ENCODE data around the gene SLC38A2.

The SLC38A2 gene

GRCh38 chr12:46365951-46366379 is 6.6 kb downstream of the SLC38A2 start:
- no peak overlapping the region for H3K4me2 ChIP-seq (ENCODE audit: low read depth, low read length, poor library complexity, severe bottlenecking)
- H3K4me3 ChIP-seq (ENCODE audit: insufficient read depth, low read length, poor library complexity, severe bottlenecking), result no peak overlapping the region
- H3K9me2 ChIP-seq (replicated peaks; ENCODE audit: insufficient read depth, low read length), result no peaks in the 10 kb centered on the region
- H3K9ac ChIP-seq (ENCODE audit: low read length), result no peak overlapping the region
- H3F3A ChIP-seq (ENCODE audit: insufficient read depth), result peaks cover 11% of the 10 kb centered on the region
- no peaks in the 10 kb centered on the region for H3K27me3 ChIP-seq (ENCODE audit: low read length)
- H3K36me3 ChIP-seq (ENCODE audit: low read length), result peaks cover 74% of the 10 kb centered on the region
- no peaks in the 10 kb centered on the region for H3K79me2 ChIP-seq (ENCODE audit: insufficient read depth, low read length)
- no peak overlapping the region for H3K27ac ChIP-seq (ENCODE audit: low read depth, low read length)
- H3K9me3 ChIP-seq (ENCODE audit: insufficient read depth, low read length), result no peaks in the 10 kb centered on the region
- TF ChIP-seq EZH2phosphoT487 (conservative IDR thresholded peaks at IDR 0.05; ENCODE audit: low read length) (no peak), CTCF (IDR thresholded peaks at IDR 0.05; ENCODE audit: insufficient read depth, low read length, poor library complexity, severe bottlenecking) (no peak)
- H2AFZ ChIP-seq (ENCODE audit: low read depth, low read length, severe bottlenecking), result no peak overlapping the region
- H4K20me1 ChIP-seq (ENCODE audit: low read depth, low read length), result peaks cover 9% of the 10 kb centered on the region

- H3K4me2 ChIP-seq (ENCODE audit: low read depth, low read length, poor library complexity, severe bottlenecking), result no peak overlapping the region
Observed at GRCh38 chr12:46364777-46365580, 7.6 kb downstream of the SLC38A2 start.

GRCh38 chr12:46364300-46364696 is 8.3 kb downstream of the SLC38A2 start:
- Histone ChIP-seq H3K79me2 (ENCODE audit: insufficient read depth, low read length) (no peaks in the 10 kb centered on the region), H4K20me1 (ENCODE audit: low read depth, low read length) (no peaks in the 10 kb centered on the region; the same call in 1 of the 2 replicates), H3K9me3 (ENCODE audit: insufficient read depth, low read length) (no peaks in the 10 kb centered on the region), H3K9me2 (replicated peaks; ENCODE audit: insufficient read depth, low read length) (no peaks in the 10 kb centered on the region), H3F3A (ENCODE audit: insufficient read depth) (peaks cover 4% of the 10 kb centered on the region), H3K4me3 (ENCODE audit: insufficient read depth, low read length, poor library complexity, severe bottlenecking) (no peak overlapping the region), H3K27me3 (ENCODE audit: low read length) (no peaks in the 10 kb centered on the region), H2AFZ (ENCODE audit: low read depth, low read length, severe bottlenecking) (no peak overlapping the region), H3K36me3 (ENCODE audit: low read length) (peaks cover 74% of the 10 kb centered on the region), H3K9ac (ENCODE audit: low read length) (no peak overlapping the region), H3K4me2 (ENCODE audit: low read depth, low read length, poor library complexity, severe bottlenecking) (no peak overlapping the region), H3K27ac (ENCODE audit: low read depth, low read length) (no peak overlapping the region)
- TF ChIP-seq EZH2phosphoT487 (conservative IDR thresholded peaks at IDR 0.05; ENCODE audit: low read length) (no peak), CTCF (IDR thresholded peaks at IDR 0.05; ENCODE audit: insufficient read depth, low read length, poor library complexity, severe bottlenecking) (no peak)

More at GRCh38 chr12:46364777-46365580, 7.6 kb downstream of the SLC38A2 start:
- TF ChIP-seq EZH2phosphoT487 (conservative IDR thresholded peaks at IDR 0.05; ENCODE audit: low read length) (no peak), CTCF (IDR thresholded peaks at IDR 0.05; ENCODE audit: insufficient read depth, low read length, poor library complexity, severe bottlenecking) (no peak)
- Histone ChIP-seq H4K20me1 (ENCODE audit: low read depth, low read length) (no peaks in the 10 kb centered on the region; the same call in 1 of the 2 replicates), H3K9me2 (replicated peaks; ENCODE audit: insufficient read depth, low read length) (no peaks in the 10 kb centered on the region), H3K36me3 (ENCODE audit: low read length) (peaks cover 74% of the 10 kb centered on the region), H3K9me3 (ENCODE audit: insufficient read depth, low read length) (no peaks in the 10 kb centered on the region), H3K9ac (ENCODE audit: low read length) (no peak overlapping the region), H3F3A (ENCODE audit: insufficient read depth) (peaks cover 4% of the 10 kb centered on the region), H2AFZ (ENCODE audit: low read depth, low read length, severe bottlenecking) (no peak overlapping the region), H3K27me3 (ENCODE audit: low read length) (no peaks in the 10 kb centered on the region), H3K79me2 (ENCODE audit: insufficient read depth, low read length) (no peaks in the 10 kb centered on the region), H3K27ac (ENCODE audit: low read depth, low read length) (no peak overlapping the region), H3K4me3 (ENCODE audit: insufficient read depth, low read length, poor library complexity, severe bottlenecking) (no peak overlapping the region)

Measured in SU-DHL-6 (cell line).